OCI-LY1 (cell line): ENCODE results near the gene ADAM17.

Experiments used
- CTCF ChIP-seq: fragments of 200-600 bp; sonication (generic), shearing (Covaris generic); IDR thresholded peaks from 2 replicates; pipeline ENCODE4 v1.5.1; 2017; ENCODE audit warnings: mild to moderate bottlenecking, antibody characterized with exemption, low read length, moderate library complexity, mixed read lengths
- EZH2 ChIP-seq: fragments of 200-600 bp; sonication (generic), shearing (Covaris generic); IDR thresholded peaks from 2 replicates; pipeline ENCODE4 v1.8.0; 2017; ENCODE audit warnings: borderline replicate concordance, mixed run types, mild to moderate bottlenecking, antibody characterized with exemption, low read length, moderate library complexity, mixed read lengths

- TF ChIP-seq CTCF: no peak
- TF ChIP-seq EZH2: no peak
Measured at GRCh38 chr2:9467687-9468086, 87.9 kb downstream of the ADAM17 start.
